HCT116 (cell line): ENCODE results near the gene FBN1. TPM values are rescaled to one million over a fixed set of nuclear protein-coding genes. Genes with fewer than 3 reads are reported as not detected.

Source experiments
- ATAC-seq: fragments of 200-7000 bp; cut with Tn5 transposase; 2 replicates; pipeline ENCODE4 v1.9.1; 2020; ENCODE audit warnings: mild to moderate bottlenecking, moderate library complexity
- BruUV-seq: library from RNA; stranded (reverse); fragments of 400-500 nt; replicated peaks from 2 replicates; lab custom pipeline; 2021; lab: Mats Ljungman, UMichigan
- CTCF ChIA-PET: fragments of 300-600 bp; sonication (Branson Sonifier 250); formaldehyde crosslinking; loops from one replicate; lab custom pipeline; 2021; ENCODE audit warnings: antibody characterized with exemption; lab: Charles Lee
- POLR2A ChIA-PET: fragments of 300-600, 350-600 bp; sonication (Branson Sonifier 250); formaldehyde crosslinking; loops from one replicate; lab custom pipeline; 2021; ENCODE audit warnings: antibody characterized with exemption; lab: Charles Lee
- RAD21 ChIA-PET, 2 experiments: fragments of 300-600 bp; sonication (Branson Sonifier 250); formaldehyde crosslinking; loops; one replicate each; lab custom pipeline; 2023; ENCODE audit warnings: low total read pairs in 2 of 2; ENCODE audit not compliant: uncharacterized antibody in 2 of 2, unreplicated experiment in 2 of 2, low non-redundant PET in 1 of 2; lab: Charles Lee
- DNase-seq: peaks from one replicate; pipeline ENCODE4 v3.0.0-alpha.2; 2010; ENCODE audit warnings: low read depth, low spot score
- H2AFZ ChIP-seq: fragments of 200-600 bp; shearing (Covaris generic), sonication (generic); 2 replicates; pipeline ENCODE4 v1.6.1; 2017; ENCODE audit warnings: low read depth, mixed run types, mixed read lengths, antibody characterized with exemption, low read length; ENCODE audit not compliant: poor library complexity, severe bottlenecking
- H3K27ac ChIP-seq: 2 replicates; pipeline ENCODE4 v1.5.1; 2012; ENCODE audit warnings: low read depth, low read length
- H3K27me3 ChIP-seq: fragments of 200-600 bp; sonication (generic); 2 replicates; pipeline ENCODE4 v1.6.1; 2016; ENCODE audit warnings: mixed run types, low read length, mixed read lengths; ENCODE audit not compliant: insufficient read depth
- H3K36me3 ChIP-seq, 2 experiments: fragments of 200-500 bp in 1 of 2; fragments of 200-600 bp in 1 of 2; sonication (Bioruptor generic) in 1 of 2; sonication (generic) in 1 of 2; 2 replicates each; pipeline versions ENCODE4 v1.5.1 to v1.6.1; 2014 to 2016; ENCODE audit warnings: low read length in 2 of 2, inconsistent platforms in 1 of 2, mixed read lengths in 1 of 2, mixed run types in 1 of 2; ENCODE audit not compliant: insufficient read depth in 2 of 2, control insufficient read depth in 1 of 2
- H3K4me1 ChIP-seq, 2 experiments: fragments of 200-600 bp in 1 of 2; sonication (generic) in 1 of 2; 2 replicates each; pipeline versions ENCODE4 v1.5.1 to v1.6.1; 2012 to 2017; ENCODE audit warnings: low read length in 2 of 2, inconsistent platforms in 1 of 2, mild to moderate bottlenecking in 1 of 2, mixed read lengths in 1 of 2, mixed run types in 1 of 2, moderate library complexity in 1 of 2; ENCODE audit not compliant: insufficient read depth in 2 of 2, control insufficient read depth in 1 of 2
- H3K4me2 ChIP-seq: fragments of 200-600 bp; sonication (generic); 2 replicates; pipeline ENCODE4 v1.6.1; 2017; ENCODE audit warnings: mixed run types, low read length, mixed read lengths
- H3K4me3 ChIP-seq, 2 experiments: fragments of 200-600 bp in 1 of 2; sonication (generic) in 1 of 2; replicated peaks in 1 of 2; 2 replicates each; pipeline ENCODE4 v1.5.1; 2011 to 2016; ENCODE audit warnings: low read length in 2 of 2, control low read depth in 1 of 2, low read depth in 1 of 2, mild to moderate bottlenecking in 1 of 2, mixed read lengths in 1 of 2, mixed run types in 1 of 2
- H3K79me2 ChIP-seq: fragments of 200-600 bp; sonication (generic); 2 replicates; pipeline ENCODE4 v1.6.1; 2017; ENCODE audit warnings: mild to moderate bottlenecking, mixed run types, low read length, moderate library complexity, mixed read lengths; ENCODE audit not compliant: insufficient read depth
- H3K9ac ChIP-seq: fragments of 200-600 bp; sonication (generic); 2 replicates; pipeline ENCODE4 v1.6.1; 2016; ENCODE audit warnings: low read length, mixed read lengths
- H3K9me2 ChIP-seq: fragments of 200-600 bp; sonication (generic), shearing (Covaris generic); 2 replicates; pipeline ENCODE4 v1.6.1; 2017; ENCODE audit warnings: mixed run types, mild to moderate bottlenecking, moderate library complexity; ENCODE audit not compliant: insufficient read depth
- H3K9me3 ChIP-seq, 2 experiments: fragments of 200-500 bp in 1 of 2; fragments of 200-600 bp in 1 of 2; sonication (Bioruptor generic) in 1 of 2; sonication (generic) in 1 of 2; 2 replicates each; pipeline ENCODE4 v1.6.1; 2014 to 2017; ENCODE audit warnings: low read length in 2 of 2, mixed read lengths in 2 of 2, inconsistent platforms in 1 of 2, low read depth in 1 of 2, mild to moderate bottlenecking in 1 of 2, mixed run types in 1 of 2, moderate library complexity in 1 of 2; ENCODE audit not compliant: control insufficient read depth in 1 of 2, insufficient read depth in 1 of 2
- H4K20me1 ChIP-seq: fragments of 200-600 bp; sonication (generic), shearing (Covaris generic); 2 replicates; pipeline ENCODE4 v1.6.1; 2017; ENCODE audit warnings: mixed run types, mild to moderate bottlenecking, moderate library complexity; ENCODE audit not compliant: insufficient read depth
- ATF3 ChIP-seq: IDR thresholded peaks from 2 replicates; pipeline ENCODE4 v1.6.1; 2012
- EGR1 ChIP-seq: IDR thresholded peaks from 2 replicates; pipeline ENCODE4 v1.6.1; 2012; ENCODE audit warnings: low read depth
- ELF1 ChIP-seq: IDR thresholded peaks from 2 replicates; pipeline ENCODE4 v1.6.1; 2012; ENCODE audit warnings: low read depth, borderline replicate concordance
- EZH2 ChIP-seq: fragments of 200-600 bp; sonication (generic); IDR thresholded peaks from 2 replicates; pipeline ENCODE4 v1.6.1; 2017; ENCODE audit warnings: antibody characterized with exemption, mixed run types
- EZH2phosphoT487 ChIP-seq: fragments of 200-600 bp; IDR thresholded peaks from 2 replicates; pipeline ENCODE4 v1.6.1; 2018; ENCODE audit warnings: antibody characterized with exemption, borderline replicate concordance
- POLR2A ChIP-seq: IDR thresholded peaks from 2 replicates; pipeline ENCODE4 v1.7.0; 2011; ENCODE audit warnings: borderline replicate concordance; ENCODE audit not compliant: insufficient read depth, insufficient read length; ENCODE audit errors: extremely low read depth
- POLR2AphosphoS5 ChIP-seq: IDR thresholded peaks from 2 replicates; pipeline ENCODE4 v1.6.1; 2011; ENCODE audit warnings: mild to moderate bottlenecking, low read depth, low read length, moderate library complexity
- RAD21 ChIP-seq: IDR thresholded peaks from 2 replicates; pipeline ENCODE4 v1.6.1; 2012; ENCODE audit warnings: low read depth, mild to moderate bottlenecking
- REST ChIP-seq: IDR thresholded peaks from 2 replicates; pipeline ENCODE4 v1.6.1; 2012; ENCODE audit warnings: low read depth
- SIN3A ChIP-seq: IDR thresholded peaks from 2 replicates; pipeline ENCODE4 v1.6.1; 2012; ENCODE audit warnings: low read depth
- SP1 ChIP-seq: IDR thresholded peaks from 2 replicates; pipeline ENCODE4 v1.6.1; 2012; ENCODE audit warnings: low read depth
- SRF ChIP-seq: IDR thresholded peaks from 2 replicates; pipeline ENCODE4 v1.6.1; 2012; ENCODE audit warnings: low read depth
- YY1 ChIP-seq: IDR thresholded peaks from 2 replicates; pipeline ENCODE4 v1.6.1; 2011; ENCODE audit warnings: low read length, low read depth, moderate library complexity, mild to moderate bottlenecking; ENCODE audit not compliant: insufficient replicate concordance; ENCODE audit errors: extremely low read depth
- ZBTB33 ChIP-seq: IDR thresholded peaks from 2 replicates; pipeline ENCODE4 v1.6.1; 2011; ENCODE audit warnings: mild to moderate bottlenecking, low read length, moderate library complexity; ENCODE audit not compliant: insufficient replicate concordance; ENCODE audit errors: extremely low read depth
- ZFX ChIP-seq: fragments of 450-650 bp; IDR thresholded peaks from 2 replicates; pipeline ENCODE4 v1.6.1; 2017
- intact Hi-C: fragments of 100-400 bp; cut with micrococcal nuclease; formaldehyde crosslinking; loops from 2 replicates; pipeline ENCODE4 v1.10.0; 2022
- total RNA-seq: library from RNA; stranded (reverse); gene quantifications from one replicate; pipeline ENCODE4 v1.2.1, GENCODE V29; 2021; ENCODE audit not compliant: unreplicated experiment

The FBN1 gene
- total RNA-seq, 1 experiment from 2014 or later = 1.7 TPM

- H3K27me3 ChIP-seq = no peaks in the 10 kb centered on the region
- POLR2A ChIA-PET = interaction anchor here (0.6 kb wide), 1 partner anchor 618 kb away, joined by 4 read pairs; no protein-coding TSS in a partner anchor
- H4K20me1 ChIP-seq = no peaks in the 10 kb centered on the region
- H3K4me2 ChIP-seq = no peak overlapping the region
- no peak overlapping the region for H3K9ac ChIP-seq
- no peaks in the 10 kb centered on the region for H3K9me3 ChIP-seq
- no peaks in the 10 kb centered on the region for H3K36me3 ChIP-seq
- BruUV-seq = no TSS peak
- ATAC-seq = no peak
- peaks cover 0 to 12% of the 10 kb centered on the region in 2 experiments; a peak in 2 of 4 replicates for H3K4me1 ChIP-seq
- RAD21 ChIA-PET = no interaction called here
- H2AFZ ChIP-seq = no peak overlapping the region
- H3K4me3 ChIP-seq = no peak overlapping the region
- no peak for DNase-seq
- intact Hi-C loops = no loop called here
- no peaks in the 10 kb centered on the region for H3K79me2 ChIP-seq
- CTCF ChIA-PET = no interaction called here
- no peaks in the 10 kb centered on the region for H3K9me2 ChIP-seq
- H3K27ac ChIP-seq = no peak overlapping the region
- TF ChIP-seq YY1 (no peak), EZH2 (no peak), RAD21 (no peak), ZFX (no peak), ELF1 (no peak), POLR2AphosphoS5 (no peak), EZH2phosphoT487 (no peak), SRF (no peak), REST (no peak), ATF3 (no peak), SIN3A (no peak), EGR1 (no peak), POLR2A (no peak), ZBTB33 (no peak), SP1 (no peak)
These were observed 169.7 kb downstream of the FBN1 start for GRCh38 chr15:48475600-48476395.
